GM13977 (cell line): ENCODE results near the gene C22orf42.
A peak's percentile ranks its signal among the peaks of the same experiment; 100 is the strongest.

Experiments used
- DNase-seq: peaks from one replicate; pipeline ENCODE4 v3.0.0; 2012; ENCODE audit warnings: low spot score
- CTCF ChIP-seq: IDR thresholded peaks from 2 replicates; pipeline ENCODE4 v1.5.1; 2012; ENCODE audit warnings: mild to moderate bottlenecking, control low read depth; ENCODE audit not compliant: insufficient read depth; ENCODE audit errors: extremely low read depth, missing control alignments
- in situ Hi-C: fragments of 300-500 bp; cut with MboI; formaldehyde crosslinking; loops from one replicate; pipeline ENCODE4 v1.12.0; 2022; ENCODE audit warnings: low sequenced_read_pairs, low pct_unique_long_range_greater_than_20kb, mixed read lengths, inconsistent platforms; ENCODE audit not compliant: unreplicated experiment

Gene C22orf42

GRCh38 chr22:32119568-32120235 is 39.4 kb downstream of the C22orf42 start:
- in situ Hi-C loops: no loop called here
- no peak for DNase-seq
- no peak for TF ChIP-seq CTCF

- TF ChIP-seq CTCF: no peak
- in situ Hi-C loops: no loop called here
- no peak for DNase-seq
These were observed 46.7 kb downstream of the C22orf42 start for GRCh38 chr22:32112380-32112779.

- in situ Hi-C loops: no loop called here
- no peak for TF ChIP-seq CTCF
- DNase-seq: no peak
These were observed 52.2 kb downstream of the C22orf42 start for GRCh38 chr22:32106930-32107329.

GRCh38 chr22:32103658-32104315 is 55.3 kb downstream of the C22orf42 start:
- DNase-seq: no peak
- TF ChIP-seq CTCF: peak; percentile 18
- in situ Hi-C loops: no loop called here

GRCh38 chr22:32100711-32101110 is 58.4 kb downstream of the C22orf42 start:
- no peak for DNase-seq
- no peak for TF ChIP-seq CTCF
- in situ Hi-C loops: no loop called here
